GM21737 (cell line): ENCODE measurements around the gene IFFO2.

Experiments used
- ATAC-seq: cut with Tn5 transposase; IDR thresholded peaks from one replicate; pipeline ENCODE4 v1.9.1; 2021; ENCODE audit warnings: mild to moderate bottlenecking, moderate library complexity; ENCODE audit not compliant: unreplicated experiment

Gene IFFO2

GRCh38 chr1:18938008-18938706, 18.3 kb downstream of the IFFO2 start:
- ATAC-seq, result no peak

- no peak for ATAC-seq
Observed at GRCh38 chr1:18937539-18937938, 18.9 kb downstream of the IFFO2 start.

- no peak for ATAC-seq
Observed at GRCh38 chr1:18936814-18937481, 19.5 kb downstream of the IFFO2 start.

DNA sequence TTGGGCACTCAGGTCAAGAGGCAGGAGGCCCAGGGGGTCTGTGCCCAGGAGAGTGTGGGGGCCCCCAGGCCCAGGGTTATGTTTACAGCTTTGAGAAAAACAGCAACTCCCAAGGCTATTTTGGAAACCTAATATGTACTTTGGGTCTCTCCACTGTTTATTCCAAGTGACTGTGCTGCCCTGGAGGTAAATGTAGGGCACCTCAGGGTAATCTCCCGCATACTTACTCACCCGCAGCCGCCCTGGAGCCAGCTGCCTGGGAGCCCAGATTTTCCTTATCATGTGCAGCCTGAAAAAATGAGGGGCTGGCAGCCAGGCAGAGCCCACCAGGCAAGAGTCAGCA, 20.0 kb downstream of the IFFO2 start:
- no peak for ATAC-seq

DNA sequence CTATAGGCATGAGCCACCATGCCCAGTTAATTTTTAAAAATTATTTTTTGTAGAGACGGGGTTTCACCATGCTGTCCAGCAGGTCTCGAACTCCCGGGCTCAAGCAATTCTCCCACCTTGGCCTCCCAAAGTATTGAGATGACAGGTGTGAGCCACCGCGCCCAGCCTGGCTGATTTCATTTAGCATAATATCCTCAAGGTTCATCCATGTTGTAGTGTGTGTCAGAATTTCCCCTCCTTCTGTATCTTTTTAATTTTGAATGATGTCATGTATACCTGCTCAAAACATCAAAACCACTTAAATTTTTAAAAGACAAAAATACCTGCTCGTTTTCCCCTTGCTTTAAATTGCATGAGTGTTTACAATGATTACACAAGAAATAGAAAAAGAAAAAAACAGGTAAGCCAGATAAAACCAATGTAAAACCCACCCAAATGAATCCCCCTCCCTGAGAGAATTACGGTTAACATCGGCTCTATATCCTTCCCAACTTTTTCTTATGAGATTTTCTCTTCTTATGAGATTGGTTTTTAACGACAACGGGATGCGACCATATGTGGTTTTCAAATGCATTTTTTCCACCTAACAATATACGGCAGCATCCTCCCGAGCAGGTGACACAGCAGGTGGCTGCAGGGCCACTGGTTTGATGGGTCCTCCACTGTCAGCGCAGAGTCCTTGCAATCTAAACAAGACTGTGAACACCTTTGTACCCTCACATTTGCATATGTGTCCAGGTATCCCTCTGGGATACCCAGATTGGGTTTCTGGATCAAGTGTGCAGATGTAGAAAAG, 22.1 kb downstream of the IFFO2 start:
- no peak for ATAC-seq

DNA sequence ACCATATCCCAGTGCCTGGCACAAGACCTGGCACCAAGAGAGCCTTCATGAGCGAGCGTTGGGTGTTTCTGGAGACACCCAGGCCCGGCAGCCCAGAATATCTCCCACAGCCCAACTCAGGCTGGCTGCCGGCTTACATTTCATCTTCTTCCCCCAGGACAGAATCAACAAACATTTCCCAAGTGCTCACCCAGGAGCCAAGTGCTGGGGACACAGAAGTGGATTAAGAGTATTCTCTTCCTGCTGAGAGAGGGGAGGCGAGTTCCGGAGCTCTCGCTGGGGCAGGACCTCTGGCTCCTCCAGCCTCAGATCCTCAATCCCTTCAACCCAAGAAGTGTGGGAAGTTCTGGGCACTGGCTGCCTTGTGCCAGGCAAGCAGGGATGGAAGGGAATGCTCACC, 23.6 kb downstream of the IFFO2 start:
- no peak for ATAC-seq

- no peak for ATAC-seq
Observed at GRCh38 chr1:18932387-18932786, 24.1 kb downstream of the IFFO2 start.

- ATAC-seq, result no peak
Observed at GRCh38 chr1:18931730-18932129, 24.7 kb downstream of the IFFO2 start.

DNA sequence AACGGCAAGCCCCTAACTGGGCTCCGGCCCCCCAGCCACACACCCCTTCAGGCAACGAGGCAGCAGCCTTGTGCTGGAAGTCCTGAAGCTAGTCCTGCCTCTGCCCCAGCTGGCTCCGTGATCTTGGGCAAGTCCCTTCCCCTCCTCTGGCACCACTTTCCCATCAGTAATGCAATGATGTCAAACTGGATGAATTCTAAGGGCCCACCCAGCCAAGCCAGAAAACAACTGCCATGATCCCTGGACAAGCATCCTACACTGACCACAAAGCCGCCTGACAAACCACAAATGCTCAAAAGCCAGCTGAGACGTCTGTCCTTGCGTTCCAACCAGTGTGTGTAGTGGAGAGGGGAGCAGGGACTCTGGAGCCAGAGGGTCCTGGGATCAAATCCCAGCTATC, 26.8 kb downstream of the IFFO2 start:
- ATAC-seq, result no peak

- no peak for ATAC-seq
Observed at GRCh38 chr1:18928985-18929384, 27.5 kb downstream of the IFFO2 start.

GRCh38 chr1:18928406-18928805, 28.1 kb downstream of the IFFO2 start:
- ATAC-seq, result no peak

- peak; percentile 38 for ATAC-seq
Observed at GRCh38 chr1:18927654-18928272, 28.7 kb downstream of the IFFO2 start.

DNA sequence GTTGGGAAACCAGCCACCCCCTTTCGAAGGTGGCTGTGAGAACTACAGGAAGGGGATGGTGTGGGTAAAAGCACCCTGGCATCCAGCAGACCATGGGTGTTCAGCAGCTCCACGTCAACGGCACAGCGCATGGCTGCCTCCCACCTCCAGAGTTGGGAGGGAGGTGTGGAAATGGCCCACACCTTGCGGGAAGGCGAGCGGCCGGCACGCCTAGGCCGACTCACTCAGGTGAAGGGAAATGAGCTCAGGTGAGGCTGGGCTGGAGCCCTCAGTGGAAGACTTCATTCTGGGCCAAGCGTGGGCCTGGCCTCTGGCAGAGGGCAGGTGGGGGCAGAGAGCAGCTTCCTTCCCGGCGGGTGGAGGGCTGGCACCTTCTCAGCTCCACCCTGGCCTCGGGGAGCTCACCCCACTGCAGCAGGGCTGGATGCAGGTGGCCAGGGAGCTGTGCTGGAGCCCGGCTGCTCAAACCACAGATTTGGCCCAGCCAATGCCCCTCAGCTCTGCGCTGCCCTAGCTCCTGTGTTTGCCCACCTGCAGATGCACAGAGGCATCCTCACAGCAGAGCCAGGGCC, 29.3 kb downstream of the IFFO2 start:
- peak; percentile 15 for ATAC-seq

- peak; percentile 56 for ATAC-seq
Observed at GRCh38 chr1:18926315-18927081, 30.0 kb downstream of the IFFO2 start.

GRCh38 chr1:18925279-18925678, 31.2 kb downstream of the IFFO2 start:
- no peak for ATAC-seq

DNA sequence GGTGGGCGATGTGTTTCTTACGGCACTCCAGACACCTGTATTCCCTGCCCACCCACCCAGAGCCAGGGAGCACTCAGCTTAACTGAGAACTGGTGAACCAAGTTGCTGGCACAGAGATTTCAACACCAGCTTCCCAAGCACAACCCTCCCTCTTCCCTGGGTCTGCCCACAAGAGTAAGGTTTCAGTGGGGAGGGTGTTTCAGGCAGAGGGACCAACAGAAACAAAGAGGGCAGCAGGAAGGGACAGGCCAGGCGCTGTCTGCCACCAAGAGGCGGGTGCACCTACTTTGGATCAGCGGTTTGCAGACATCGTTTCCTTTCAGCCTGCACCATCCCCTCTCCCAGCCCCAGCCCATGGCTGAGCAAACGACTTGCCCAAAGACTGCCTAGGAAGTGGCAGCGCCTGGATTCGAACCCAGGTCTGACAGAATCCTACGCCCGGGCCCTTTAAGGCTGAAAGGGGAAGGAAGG, 32.2 kb downstream of the IFFO2 start:
- no peak for ATAC-seq

DNA sequence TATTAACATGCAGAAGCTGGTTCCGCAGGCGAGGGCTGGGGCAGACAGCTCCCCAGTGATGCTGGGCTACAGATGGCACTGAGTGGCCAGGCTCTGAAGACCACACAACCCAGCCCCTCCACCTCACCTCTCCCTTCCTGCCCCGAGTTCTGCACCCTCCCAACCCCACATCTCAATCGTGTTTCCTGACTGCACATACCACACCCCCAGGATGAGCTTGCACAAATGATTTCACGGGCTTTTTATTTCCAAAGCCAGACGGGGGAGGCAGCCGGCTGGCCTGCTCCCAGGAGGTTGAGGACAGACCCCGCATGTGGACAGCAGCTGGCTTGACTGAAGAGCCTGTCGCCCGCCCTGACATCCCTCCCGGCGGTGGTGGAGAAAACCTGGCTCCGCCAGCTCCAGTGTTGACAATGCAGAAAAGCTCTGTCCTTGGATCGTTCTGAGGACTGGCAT, 32.7 kb downstream of the IFFO2 start:
- no peak for ATAC-seq

DNA sequence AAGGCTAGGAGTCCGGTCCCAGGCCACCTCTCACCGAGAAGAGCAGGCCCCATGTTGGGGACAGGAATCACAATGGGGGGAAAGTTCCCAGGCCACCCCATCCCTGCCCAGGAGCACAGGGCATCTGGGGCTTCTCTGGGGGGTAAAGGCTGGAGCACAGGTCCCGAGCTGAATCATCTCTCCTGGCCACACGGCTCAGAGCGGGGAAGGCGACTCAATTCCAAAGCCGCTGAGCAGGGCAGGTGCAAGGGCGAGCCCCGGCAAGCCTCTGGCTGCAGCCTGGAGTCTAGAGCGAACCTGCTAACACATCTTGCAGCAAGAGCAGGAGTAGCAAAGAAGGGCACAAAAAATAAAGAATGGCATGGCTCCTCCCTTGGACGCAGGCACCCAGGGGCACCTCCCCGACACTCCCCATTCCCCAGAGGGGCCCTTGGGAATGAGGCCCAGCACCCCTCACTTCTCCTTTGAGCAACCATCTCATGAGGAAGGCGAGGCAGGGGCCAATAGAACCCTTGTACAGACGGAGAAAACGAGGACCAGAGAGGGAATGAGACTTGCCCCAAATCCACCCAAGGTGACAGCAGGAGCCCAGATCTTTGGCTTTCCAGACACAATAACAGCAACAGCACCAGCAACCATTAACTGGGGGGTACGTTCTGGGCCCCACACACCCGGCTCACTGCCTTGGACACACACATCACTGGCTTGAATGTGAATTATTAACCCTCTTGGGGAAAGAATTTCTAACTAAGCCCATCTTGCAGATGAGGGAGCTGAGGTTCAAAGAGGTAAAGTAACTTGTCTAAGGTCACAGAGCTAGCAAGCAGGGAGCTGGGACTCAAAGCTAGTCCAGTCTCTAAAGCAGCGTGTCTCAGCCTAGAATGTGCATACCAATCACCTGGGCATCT, 33.4 kb downstream of the IFFO2 start:
- no peak for ATAC-seq

DNA sequence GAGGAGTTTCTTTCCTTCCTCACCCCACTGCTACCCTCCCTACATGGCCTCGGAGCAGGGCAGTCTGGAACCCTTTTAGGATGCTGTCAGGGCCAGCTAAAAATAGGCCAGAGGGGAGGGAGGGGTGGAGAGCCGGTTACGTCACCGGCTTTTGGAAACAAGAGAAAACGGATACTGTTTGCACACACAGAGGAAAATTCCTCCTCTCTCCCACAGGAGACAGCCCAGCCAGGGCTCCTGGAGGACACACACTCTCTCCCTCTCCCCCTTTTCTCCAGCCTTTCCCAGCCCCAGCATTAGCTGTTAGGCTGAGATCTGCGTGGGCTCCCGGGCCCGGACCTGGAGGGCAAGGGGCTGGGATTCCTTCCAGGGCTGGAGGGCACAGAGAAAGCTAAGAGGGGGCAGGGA, 34.2 kb downstream of the IFFO2 start:
- ATAC-seq, result no peak
